Activated CD8-positive, alpha-beta memory T cell treated with anti-CD3 and anti-CD28 coated beads, Interleukin-2, amount 50 U/mL, for 1 hour (primary cell): ENCODE measurements around the gene GATA2.

Experiments used
- DNase-seq: peaks from one replicate; pipeline ENCODE4 v3.0.0-alpha.2; 2020; ENCODE audit errors: extremely low read depth

GATA2 gene

DNA sequence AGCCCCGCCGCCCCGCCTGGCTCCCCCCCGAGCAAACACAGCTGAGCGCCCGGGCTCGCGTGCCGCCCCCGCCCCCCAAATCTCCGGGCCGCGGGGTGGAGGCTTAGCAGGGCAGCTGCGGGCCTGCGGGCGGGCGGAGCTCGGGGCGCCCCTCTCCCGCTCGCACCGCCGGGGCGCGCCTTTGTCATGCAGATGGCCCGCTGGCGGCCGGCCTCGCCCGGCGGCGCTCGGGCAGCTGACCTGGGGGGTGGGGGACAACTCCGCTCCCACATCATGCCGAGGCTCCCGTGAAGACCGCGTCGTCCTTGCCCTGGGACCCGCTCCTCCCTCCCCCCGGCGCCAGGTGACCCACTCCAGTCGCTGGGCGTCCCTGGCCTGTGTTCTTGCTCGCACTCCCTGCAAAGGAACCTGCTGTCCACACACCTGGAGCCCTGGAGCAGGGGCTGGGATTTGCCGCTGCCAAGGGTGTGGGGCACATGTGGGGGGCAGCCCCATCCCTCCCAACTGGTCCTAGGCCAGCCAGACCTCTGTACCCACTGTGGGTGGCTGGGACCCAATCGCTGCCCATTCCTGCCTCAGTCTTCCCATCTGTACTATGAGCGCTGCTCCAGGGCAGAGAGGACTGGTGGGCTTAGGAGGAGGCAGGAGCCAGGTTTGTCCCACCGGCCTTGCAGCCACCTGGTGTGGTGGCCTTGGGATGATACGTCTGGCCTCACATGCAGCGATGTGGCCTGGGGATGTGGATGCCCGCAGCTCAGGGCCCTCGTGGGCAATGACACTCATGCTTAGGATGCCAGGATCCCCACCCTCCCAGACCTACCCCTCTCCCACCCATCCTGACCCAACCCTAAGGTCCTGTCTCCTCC, 59.8 kb downstream of the GATA2 start:
- DNase-seq: no peak

DNA sequence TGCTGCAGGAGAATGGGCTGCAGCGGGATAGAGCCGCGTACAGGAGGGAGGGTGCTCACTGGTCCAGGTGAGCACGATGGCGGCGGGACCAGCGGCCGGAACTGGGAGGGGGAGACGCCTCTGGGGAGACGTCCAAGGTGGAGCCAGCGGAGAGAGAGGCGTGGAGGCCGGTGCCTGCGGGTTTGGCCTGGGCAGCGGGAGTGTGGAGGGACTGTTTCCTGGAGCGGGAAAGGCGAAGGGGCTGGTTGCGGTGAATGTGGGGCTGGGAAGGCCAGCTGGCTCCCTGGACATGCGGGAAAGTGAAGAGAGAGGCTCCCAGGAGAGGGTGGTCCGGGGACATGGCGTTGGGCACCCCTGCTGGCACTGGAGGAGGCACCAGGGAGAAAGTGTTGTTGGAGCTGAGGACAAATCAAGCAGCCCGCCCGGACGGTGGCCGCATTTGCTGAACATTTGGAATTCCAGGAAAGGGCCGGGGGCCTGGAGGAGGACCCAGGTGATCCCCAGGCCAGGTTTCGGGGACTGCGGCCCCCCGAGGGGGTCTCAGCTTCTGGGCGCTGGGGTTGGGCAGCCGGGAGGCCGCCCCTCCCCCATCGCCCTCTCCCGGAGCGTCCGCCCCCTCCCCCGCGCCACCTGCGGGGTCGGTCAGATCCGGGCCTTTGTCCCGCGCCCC, 60.6 kb downstream of the GATA2 start:
- DNase-seq: no peak

DNA sequence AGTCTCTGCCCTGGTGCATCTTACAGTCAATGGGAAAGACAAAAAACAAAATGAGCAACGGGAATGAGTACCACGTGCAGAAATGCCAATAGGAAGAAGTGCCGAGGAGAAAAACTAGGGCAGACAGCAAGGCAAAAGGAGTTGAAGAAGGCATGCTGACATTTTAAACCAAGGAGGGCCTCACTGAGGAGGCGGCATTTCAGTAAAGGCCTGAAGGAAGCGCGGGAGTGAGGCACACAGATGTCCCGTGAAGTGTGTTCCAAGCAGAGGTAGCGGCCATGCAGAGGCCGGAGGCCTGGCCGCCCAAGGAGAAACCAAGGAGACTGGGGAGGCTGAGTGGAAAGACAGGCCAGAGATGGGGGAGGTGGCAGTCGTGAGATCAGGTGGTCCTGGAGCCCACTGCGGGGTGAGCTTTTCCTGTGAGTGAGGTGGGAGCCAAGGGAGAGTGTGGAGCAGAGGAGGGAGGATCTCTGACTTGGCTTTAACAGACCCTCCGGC, 61.1 kb downstream of the GATA2 start:
- DNase-seq: no peak

DNA sequence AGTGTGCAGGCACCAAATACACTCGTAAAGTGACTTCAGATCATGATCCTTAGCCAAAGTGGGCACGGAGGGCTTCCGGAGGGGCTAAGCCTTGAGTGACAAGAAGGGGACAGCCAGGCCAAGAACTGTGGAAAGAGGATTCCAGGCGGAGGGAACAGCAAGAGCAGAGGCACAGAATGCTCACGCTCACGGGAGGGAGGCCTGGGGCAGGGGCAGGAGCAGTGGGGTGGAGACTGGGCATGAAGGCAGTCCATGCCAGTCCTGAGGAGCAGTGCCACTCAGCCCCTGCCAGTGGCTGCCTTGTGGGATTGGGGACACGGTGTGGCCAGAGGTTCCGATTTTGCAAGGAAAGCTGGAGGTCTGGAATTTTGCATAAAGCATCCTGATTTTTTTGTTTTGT, 62.3 kb downstream of the GATA2 start:
- no peak for DNase-seq

DNA sequence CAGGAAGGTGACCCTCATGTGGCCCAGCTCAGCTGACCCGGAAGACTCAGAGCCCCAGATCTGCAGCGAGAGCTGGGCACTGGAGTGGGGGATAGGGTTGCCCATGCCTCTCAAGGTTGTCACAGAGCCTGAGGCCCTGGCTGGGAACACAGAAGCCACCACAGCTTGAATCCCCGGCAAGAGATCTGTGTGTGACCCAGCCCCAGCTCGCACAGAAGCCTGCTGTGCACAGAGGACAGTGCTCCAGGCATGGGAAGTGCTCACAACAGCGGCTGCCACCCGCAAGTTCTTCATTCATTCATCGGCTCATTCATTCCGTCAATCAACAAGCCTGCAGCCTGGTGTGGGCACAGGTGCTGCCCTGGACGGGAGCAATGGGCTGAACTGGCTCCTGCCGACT, 62.7 kb downstream of the GATA2 start:
- no peak for DNase-seq

DNA sequence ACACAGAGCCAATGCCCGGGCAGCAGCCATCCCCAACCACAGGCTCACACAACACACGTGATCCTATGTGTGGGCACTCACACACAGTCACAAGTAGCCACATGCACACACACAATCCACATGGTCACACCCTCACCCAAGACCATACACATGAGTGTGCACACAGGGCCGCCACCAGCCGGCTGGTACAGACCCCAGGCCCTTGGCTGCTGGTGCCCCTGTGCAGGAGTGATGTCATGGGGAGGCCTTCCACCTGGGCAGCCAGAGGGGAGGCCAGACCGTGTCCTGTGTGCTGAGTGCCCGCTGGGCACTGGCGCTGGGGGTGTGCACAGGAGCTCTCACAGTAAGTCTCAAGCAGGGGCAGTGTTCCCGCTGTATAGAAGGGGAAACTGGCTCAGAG, 63.2 kb downstream of the GATA2 start:
- no peak for DNase-seq
